Measurements from ENCODE around the gene SLC24A3.
"Not testable (repeated sequence)": the region's sequence is repeated elsewhere in the genome, so short reads cannot be mapped to it uniquely, and the experiment has no call there.

The SLC24A3 gene

DNA sequence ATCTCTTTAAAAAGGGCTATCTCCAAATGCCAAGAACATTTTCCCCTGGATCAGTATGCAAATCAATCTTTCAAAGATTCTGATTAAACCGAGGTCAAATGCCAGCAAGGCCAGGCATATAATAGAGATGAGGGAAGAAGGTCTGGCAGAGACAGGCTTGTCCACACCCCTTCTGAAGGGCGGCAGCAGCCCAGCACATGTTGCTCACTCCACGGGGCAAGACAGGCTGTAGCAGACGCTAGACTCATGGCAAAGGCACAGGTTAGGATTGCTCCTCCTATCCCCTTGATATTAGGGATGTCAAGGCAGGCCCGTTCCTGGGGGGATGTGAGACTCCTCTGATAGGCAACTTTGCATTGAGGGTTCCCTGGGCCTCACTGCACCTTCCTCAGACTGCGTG lies 440.9 kb downstream of the SLC24A3 start:
- DNase-seq: no peak

DNA sequence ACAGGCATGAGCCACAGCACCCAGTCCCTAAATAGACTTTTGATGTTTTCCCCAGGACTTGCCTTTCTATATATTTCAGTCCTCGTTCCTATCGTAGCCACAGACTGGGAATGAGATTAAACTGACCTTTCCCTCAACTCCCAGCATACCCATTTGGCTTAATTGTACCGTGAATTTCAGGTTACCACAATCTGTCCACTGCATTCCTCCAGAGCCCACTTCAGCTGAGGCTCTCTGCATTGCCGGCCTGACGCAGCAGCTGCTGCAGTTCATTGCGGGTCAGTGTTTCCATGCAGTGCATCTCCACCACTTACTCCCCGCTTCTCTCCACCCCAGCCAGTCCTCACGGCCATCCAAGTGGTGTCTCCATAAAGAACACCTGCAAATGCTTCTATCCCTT lies 442.5 kb downstream of the SLC24A3 start:
- DNase-seq: peak; percentile 36

DNA sequence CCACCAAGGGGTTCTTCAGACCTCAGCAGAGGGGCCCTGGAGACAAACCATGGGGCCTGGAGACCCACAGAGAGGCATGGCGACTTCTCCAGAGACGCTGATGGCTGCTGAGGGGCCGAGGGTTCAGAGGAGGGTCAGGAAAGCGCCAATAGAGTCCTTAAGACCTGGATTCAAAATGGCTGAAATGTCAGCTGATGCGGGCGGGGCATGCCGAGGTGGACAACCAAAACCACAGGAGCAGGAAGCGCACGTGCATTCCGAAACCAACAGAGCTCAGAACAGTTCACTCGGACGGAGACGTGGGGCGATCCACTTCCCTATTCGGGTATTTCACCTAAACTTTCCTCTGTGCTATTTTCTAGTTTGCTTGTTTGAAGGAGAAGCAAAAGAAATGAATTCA lies 445.7 kb downstream of the SLC24A3 start:
- DNase-seq: no peak

DNA sequence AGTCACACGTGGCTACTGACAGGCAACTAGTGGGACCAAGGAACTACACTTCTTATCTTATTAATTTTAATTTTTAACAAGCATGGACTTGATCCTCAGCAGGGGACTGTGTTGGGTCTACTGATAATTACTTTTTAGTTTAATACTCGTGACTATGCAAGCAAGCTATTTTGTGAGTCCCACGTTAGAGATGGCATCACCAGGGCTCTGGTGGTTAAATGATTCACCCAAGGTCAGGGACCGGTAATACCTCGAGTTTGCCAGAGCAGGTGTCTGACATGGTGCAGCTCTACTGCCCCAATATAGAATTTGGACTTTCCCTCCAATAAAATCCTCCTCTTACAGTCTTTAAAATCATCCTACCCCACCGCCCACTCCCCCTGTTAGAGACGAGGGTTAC lies 447.0 kb downstream of the SLC24A3 start:
- DNase-seq: no peak

DNA sequence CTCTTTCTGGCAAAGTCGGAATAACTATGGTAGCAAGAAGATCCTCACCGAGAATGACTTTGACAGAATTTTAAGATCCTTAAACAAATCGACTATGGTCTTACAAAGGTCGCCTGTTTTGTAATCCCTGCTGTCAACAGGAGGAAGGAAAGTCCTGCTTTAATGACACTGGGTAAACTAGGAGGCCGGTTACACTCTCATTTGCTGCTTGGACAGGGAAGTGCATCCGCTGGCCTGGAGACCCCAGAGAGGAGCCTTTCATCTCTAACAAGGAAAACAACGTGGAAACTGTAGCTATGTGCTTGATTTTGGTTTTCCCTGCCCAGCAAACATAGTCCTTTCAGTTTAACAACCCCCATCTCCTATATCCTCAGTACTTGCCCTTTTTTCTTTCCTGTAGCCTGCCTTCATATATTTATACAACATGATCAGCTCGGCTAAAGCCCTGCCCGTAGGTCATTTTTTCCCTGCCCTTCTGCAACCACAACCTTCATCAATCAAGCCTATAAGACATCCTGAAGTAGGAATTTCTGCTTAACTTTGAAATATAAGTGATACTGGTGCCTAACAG lies 448.5 kb downstream of the SLC24A3 start:
- DNase-seq: no peak

DNA sequence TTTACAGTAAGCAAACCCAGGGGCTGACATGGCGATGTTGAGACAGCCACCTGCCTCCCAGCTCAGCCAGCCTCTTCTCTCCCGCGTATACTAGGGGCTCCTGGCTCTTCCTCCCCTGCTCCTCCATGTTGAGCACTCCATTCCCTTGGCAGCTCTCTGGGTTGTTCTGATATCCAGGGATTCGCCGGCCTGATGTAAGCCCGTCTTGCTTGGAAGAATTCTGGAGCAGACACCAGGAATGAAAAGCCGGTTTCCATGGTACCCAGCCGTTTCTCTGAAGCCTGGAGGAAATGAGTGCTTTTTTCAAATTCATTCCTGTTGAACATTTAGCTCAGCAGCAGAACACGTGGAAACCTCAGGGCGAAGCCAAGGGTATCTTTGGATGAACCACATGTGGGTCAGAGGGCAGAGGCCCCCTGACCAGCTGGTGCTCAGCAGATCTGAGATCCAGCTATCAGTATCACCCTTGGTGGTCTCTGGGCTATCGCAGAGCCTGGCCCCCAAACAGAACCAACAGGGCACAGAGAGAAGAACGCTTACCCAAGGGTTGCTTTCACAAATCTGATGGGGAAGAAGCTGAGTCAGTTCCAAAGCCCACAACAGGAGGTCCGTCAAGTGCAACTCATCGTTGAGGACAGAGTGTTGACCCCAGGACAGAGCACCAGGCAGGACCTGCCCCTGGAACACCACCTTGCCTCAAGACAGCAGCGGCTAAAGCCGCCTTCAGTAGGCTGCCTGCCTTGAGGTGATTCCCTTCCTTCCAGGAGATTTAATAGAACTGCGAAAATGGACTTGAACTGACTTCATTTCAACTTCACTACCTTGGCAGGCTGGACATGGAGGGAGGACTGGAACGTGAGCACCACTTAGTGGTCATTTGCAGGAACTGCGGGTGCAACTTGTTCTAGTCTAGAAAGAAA lies 449.5 kb downstream of the SLC24A3 start:
- peak; percentile 93 for DNase-seq

DNA sequence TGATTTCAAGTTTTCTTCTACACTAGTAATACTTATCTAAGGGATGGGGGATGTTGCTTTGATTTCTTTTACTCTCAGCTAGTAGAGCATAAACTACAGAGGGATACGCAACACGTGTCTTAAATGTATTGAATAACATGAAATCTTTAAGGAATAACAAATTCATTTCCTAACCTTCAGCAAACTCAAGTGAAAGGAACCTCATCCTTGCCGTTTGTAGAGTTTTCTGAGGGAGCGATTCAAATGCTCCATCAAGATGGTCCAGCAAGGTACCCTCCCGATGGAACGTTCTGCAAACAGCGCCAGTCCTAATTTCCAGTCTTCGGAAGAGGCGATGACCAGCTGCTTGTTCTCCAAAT lies 450.2 kb downstream of the SLC24A3 start:
- DNase-seq: no peak

DNA sequence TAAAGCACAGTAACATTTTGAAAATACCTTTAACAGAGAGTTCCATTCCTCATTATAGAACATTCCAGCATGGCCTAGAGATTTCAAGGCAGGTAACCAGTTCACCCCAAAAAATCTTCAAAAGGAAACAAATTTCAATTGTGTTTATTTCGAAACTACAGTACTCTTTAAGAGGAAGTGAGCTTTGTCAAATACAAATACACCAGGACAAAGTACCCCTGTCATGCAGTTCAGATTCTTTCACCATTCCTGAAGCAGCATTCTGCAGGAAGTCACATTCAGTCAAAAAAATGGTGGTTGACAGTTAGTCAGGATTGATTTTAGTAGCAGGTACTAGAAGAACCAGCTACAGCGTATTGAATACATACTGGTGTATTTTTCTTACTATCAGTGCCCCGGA lies 456.0 kb downstream of the SLC24A3 start:
- no peak for DNase-seq

DNA sequence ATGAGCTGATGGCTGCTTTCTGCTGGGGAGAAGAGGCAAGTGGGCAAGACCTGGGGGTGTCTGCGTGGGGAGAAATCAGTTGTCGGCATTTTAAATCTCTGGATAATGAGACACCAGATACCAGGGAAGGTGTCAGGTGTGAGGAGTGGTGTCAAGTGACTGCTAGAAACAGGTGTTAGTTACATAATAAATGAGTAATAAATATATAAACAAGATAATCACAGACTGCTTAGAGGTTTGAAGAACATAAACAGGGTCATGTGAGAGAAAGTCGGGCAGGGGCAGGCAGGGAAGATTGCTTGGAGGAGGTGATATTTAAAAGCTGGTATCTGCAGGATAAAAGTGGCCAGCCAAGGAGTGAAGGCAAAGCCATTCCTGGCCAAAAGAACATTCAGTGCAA lies 458.4 kb downstream of the SLC24A3 start:
- DNase-seq: no peak

DNA sequence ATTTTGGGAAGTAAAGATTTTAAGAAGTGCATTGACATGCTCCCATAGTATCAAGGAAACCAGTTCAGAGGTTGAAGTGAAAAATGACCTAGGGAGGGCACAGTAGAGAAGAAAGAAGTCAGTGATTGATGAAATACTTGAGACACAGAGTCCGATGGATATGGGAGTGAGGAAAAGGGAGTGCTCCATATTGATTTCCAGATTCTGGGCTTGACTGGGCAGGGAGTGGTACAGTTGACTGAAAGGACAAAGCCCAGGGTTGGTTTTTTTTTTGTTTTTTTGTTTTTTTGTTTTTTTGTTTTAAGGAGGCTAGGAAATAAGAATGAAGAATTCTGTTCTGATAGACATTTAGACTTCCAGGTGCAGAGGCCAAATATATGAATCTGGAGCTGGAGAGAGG lies 458.9 kb downstream of the SLC24A3 start:
- DNase-seq: no peak

DNA sequence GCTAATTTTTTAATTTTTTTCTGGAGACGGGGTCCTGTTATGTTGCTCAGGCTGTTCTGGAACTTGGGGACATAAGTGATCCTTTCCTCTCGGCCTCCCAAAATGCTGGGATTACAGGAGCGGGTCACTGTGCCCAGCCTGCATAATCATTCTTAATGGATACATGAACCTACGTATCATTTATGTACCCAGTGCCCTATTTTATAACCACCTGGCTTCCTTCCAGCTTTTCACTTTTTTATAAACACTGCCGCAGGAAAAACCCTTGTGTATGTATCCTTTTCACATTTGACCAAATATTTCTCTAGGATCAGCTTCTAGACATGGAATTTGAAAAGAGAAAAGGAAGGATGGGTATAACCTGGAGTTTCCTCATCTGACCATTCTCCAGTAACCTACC lies 460.1 kb downstream of the SLC24A3 start:
- no peak for DNase-seq

DNA sequence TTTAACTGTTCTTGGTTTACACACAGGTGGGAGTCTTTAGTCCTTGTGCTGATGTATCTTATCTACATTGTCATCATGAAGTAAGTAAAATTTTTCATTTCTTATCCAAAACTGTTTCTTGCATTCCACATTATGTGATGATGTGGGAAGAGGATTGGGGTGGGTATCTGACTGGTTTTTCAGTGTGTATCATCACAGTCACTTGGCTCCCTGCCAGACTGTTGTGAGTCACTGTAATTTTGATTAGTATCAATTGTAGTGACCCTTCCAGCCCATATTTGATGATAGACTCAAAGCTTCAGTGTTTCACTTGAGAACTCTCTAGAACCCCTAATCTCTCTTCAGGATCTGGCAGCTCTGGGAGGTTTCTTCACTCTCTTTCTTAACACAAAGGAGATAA lies 461.1 kb downstream of the SLC24A3 start:
- DNase-seq: no peak

DNA sequence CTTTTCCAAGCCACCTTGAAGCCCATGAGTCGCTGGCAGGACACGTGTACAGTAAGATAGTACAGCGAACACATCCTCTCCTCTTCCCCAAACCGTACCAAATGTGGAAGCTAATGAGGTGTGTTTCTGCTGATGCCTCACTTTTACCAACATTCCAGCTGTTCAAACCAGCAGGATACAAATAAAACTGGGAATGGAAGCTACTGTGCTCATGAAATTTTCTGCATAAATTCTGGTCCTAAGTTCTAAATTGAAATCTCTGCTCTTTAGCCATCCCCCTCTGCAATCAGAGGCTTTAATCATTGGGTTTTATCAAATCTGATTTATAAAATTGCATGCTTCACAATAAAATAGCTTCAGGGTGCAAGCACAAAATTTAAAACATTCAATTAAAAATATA lies 463.8 kb downstream of the SLC24A3 start:
- no peak for DNase-seq

DNA sequence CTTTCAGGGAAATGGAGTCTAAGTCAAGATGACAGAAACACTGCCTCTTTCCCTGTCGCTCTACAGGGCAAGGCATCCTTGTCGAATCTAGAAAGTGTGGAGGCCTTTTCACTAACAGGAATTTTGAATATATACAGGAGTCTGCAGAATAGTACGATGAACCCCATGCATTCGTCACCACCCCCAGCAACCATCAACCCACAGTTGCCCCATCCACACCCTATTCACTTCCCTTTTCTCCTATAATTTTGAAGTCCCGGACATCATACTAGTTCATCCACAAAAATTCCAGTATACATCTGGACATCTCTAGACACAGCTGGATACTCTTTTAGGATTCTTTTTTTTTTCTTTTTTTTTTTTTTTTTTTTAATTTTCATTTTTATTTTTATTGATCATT lies 464.9 kb downstream of the SLC24A3 start:
- DNase-seq: no peak

DNA sequence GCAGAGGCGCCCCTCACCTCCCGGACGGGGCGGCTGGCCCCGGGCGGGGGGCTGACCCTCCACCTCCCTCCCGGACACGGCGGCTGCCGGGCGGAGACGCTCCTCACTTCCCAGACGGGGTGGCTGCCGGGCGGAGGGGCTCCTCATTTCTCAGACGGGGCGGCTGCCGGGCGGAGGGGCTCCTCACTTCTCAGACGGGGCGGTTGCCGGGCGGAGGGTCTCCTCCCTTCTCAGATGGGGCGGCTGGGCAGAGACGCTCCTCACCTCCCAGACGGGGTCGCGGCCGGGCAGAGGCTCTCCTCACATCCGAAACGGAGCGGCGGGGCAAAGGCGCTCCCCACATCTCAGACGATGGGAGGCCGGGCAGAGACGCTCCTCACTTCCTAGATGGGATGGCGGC lies 466.1 kb downstream of the SLC24A3 start:
- not testable (repeated sequence) for DNase-seq

DNA sequence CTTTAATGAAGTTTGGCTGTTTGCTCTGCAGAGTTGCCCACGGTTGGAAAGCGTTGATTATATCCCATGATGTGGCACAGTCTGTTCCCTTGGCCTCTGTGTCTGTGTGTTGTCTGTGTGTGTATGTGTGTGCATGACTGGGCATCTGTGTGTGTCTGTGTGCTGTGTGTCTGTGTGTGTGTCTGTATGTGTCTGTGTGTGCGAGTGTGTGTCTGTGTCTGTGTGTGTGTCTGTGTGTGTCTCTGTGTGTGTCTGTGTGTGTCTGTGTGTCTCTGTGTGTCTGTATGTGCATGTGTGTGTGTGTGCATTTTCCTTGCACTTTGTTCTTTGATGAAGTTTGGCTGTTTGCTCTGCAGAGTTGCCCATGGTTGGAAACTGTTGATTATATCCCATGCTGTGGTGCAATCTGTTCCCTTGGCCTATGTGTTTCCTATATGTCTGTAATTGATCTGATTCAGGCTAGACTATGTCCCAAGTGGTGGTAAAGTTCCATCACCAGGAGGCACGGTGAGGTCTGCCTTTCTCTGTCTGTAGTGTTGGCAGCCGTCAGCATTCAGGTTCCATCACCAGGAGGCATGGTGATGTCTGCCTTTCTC lies 467.6 kb downstream of the SLC24A3 start:
- DNase-seq: no peak

DNA sequence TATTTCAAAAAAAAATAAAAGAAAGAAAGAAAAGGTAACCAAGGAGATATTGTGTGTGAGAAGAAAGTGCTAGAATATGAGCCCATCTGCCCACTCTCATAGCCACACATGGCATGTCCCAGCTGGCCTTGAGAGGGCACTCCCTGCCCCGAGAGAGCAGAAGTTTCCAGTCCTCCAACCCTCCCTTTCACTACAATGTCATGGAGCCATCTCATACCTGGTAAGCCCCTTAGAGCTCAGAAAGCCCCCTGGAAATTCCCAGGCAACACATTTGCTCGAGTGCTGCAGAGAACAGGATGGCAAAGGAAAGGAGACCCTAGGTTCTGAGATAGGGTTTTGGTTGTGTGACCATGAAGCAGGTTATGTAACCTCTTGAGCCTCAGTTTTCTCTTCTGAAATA lies 469.8 kb downstream of the SLC24A3 start:
- DNase-seq: no peak

DNA sequence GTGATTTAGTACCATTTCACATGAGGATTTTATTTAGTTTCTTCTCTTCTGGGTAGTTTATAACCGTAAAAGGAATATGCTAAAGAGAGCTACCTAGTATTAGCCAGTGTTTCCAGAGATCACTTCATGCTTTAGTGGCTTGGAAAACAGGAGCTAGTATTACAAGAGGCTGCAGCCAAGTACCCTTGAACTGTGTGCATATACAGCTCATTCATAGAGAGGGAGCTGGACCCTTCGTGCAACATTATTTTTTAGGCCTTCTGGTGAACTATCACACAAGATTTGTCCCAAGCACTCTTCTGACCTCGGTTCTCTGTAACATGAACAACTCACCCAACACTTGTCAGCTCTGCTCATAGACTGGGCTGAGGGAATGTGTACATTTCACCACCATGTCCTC lies 470.7 kb downstream of the SLC24A3 start:
- DNase-seq: no peak

DNA sequence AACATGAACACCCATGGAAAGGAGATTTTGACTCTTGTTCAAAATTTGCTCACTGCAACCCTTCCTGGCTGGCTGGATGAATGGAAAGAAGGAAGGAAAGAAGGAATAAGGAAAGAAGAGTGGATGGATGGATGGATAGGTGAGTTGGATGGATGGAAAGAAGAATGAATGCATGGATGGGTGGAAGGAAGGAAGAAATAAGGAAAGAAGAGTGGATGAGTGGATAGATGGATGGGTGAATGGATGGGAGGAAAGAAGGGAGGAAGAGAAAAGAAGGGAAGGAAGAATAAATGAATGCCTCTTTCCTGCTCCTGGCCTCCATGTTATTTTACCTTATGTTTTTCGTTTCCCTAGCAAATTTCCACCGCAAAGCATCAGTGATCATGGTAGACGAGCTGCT lies 471.4 kb downstream of the SLC24A3 start:
- no peak for DNase-seq

DNA sequence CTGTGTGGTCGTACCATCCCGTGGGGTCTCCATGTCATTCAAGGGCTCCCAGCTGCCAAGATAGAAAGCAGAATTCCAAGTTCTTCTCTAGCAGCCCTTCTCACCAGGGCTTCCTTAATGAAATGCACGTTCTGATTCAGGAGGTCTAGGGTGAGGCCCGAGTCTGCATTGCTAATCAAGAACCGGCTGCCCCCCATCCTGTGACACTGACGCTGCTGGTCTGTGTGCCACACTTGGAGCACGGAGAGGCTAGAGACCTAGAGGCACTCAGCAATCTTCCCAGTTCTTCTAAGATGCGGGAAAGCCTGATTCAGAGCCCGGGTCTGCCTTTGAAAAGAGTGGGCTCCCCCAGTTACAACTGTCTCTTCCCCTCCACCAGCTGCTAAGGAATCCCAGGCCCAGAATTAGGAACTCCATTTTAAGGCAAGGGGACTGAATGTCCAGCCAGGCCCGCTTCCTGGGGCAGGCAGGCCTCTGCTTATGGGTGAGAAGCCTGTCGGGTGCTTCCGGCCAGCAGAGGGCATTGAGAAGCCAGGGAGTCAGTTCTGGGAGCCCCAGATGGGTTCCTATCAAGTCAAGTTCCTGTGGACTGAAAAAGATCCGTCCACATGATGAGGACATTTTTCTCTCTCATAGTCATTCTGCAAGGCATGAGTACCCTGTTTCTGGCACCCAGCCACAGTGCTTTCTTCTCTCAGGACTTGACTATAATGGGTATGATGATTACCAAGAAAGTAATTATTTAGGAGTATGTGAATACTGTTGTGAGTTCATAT lies 475.8 kb downstream of the SLC24A3 start:
- peak; percentile 51 for DNase-seq

DNA sequence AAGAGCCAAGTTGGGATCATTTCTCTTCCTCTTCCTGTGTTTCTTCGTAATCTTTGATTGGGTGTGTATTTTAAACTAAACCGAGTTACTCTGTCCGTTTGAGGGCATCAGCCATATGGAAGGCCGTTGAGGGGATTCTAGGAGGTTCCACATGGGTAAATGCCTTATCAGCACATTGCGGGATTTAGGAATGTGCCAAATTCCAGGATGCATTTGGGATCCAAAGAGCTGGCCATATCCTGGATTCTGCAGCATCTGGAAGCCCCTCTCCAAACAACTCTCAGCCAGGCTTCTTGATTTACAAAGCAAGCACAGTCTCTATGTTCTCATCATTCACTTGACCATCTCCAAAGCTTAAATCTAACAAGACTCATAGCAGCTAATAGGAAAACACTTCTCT lies 478.0 kb downstream of the SLC24A3 start:
- DNase-seq: no peak

DNA sequence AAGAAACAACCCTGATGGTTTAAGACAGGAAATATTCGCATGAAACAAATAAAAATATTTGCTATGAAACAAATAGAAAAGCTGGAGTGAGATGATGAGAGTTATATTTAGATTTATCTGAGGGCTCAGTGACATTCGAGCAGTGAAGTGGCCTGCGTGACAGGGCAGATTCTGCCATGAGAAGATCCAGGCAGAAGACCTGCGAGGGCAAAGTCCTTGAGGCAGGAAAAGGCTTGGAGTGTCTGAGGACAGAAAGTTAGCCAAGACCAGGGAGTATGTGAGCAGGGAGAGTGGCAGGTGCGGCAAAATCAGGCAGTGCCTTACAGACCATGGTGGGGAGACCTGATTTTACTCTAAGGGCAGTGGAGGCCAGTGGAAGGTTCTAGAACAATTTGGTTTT lies 478.7 kb downstream of the SLC24A3 start:
- no peak for DNase-seq

DNA sequence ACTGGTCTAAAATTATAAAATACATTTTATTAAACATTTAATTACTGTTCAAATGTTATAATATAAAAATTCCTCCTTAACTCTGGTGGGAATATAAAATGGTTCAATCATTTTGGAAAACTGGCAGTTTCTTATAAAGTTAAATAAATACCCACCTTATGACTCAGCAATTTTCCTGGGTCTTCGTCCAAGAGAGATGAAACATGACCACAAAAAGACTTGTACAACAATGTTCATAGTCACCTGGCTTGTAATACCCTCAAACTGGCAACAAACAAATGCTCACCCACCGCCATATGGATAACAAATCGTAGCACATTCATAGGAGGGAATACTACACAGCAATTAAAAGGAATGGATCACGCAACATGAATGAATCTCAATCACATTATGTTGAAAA lies 479.7 kb downstream of the SLC24A3 start:
- no peak for DNase-seq

DNA sequence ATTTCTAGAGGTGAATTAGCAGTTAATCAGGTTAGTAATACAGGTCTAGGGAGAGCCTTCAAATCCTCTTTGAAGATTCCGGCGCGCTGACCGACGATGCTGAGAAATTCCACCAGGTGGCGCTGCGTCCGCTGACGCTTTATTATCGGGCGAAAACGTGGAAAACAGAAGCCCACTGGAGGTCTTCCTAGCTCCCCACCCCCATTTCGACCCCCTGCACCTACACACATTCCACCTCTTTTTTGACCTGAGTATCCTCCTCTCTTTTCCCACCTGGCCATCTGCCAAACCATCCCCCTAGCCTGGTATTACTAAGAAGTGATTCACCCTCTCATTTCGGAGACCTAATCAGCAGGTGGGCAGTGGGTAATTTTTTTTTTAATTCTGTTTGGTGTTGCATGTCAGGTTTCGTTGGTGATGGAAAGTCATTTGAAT lies 480.3 kb downstream of the SLC24A3 start:
- DNase-seq: peak; percentile 83

All from eye (tissue), 1 donor.